Measurements from ENCODE around the gene PDK2.

PDK2 gene

GRCh38 chr17:50052241-50052796 is 42.8 kb upstream of the PDK2 start:
- no peak for DNase-seq
- in situ Hi-C loops (cut with HindIII; ENCODE audit: low pct_ligation_motif_present, low sequenced_read_pairs) = no loop called here
- H3K27ac ChIP-seq = no peak overlapping the region

GRCh38 chr17:50052822-50053653 is 42.1 kb upstream of the PDK2 start:
- DNase-seq = no peak
- TF ChIP-seq CTCF (IDR thresholded peaks at IDR 0.05; ENCODE audit: low read depth, low read length, missing control alignments) = no peak
- H3K4me3 ChIP-seq (ENCODE audit: low read depth, low read length) = no peak overlapping the region
- peaks cover 3% of the 10 kb centered on the region for H3K36me3 ChIP-seq (replicated peaks)
- in situ Hi-C loops (cut with HindIII; ENCODE audit: low pct_ligation_motif_present, low sequenced_read_pairs) = no loop called here
- H3K27ac ChIP-seq = peak overlapping the region; percentile 46
- no peaks in the 10 kb centered on the region for H3K27me3 ChIP-seq (replicated peaks)

More at GRCh38 chr17:50052241-50052796, 42.8 kb upstream of the PDK2 start:
- H3K4me3 ChIP-seq (ENCODE audit: low read depth, low read length) = no peak overlapping the region
- no peaks in the 10 kb centered on the region for H3K36me3 ChIP-seq (replicated peaks)
- H3K27me3 ChIP-seq (replicated peaks) = no peaks in the 10 kb centered on the region
- no peak for TF ChIP-seq CTCF (IDR thresholded peaks at IDR 0.05; ENCODE audit: low read depth, low read length, missing control alignments)

- in situ Hi-C loops (cut with HindIII; ENCODE audit: low pct_ligation_motif_present, low sequenced_read_pairs) = no loop called here
- peaks cover 3% of the 10 kb centered on the region for H3K36me3 ChIP-seq (replicated peaks)
- no peak overlapping the region for H3K4me3 ChIP-seq (ENCODE audit: low read depth, low read length)
- H3K27me3 ChIP-seq (replicated peaks) = no peaks in the 10 kb centered on the region
- H3K27ac ChIP-seq = peak overlapping the region; percentile 46
- TF ChIP-seq CTCF (IDR thresholded peaks at IDR 0.05; ENCODE audit: low read depth, low read length, missing control alignments) = no peak
- DNase-seq = no peak
Observed at GRCh38 chr17:50053654-50053960, 41.5 kb upstream of the PDK2 start.

GRCh38 chr17:50055055-50055425 is 40.1 kb upstream of the PDK2 start:
- Histone ChIP-seq H3K4me3 (ENCODE audit: low read depth, low read length) (peak overlapping the region; percentile 86), H3K27me3 (replicated peaks) (no peaks in the 10 kb centered on the region), H3K27ac (peak overlapping the region; percentile 63), H3K36me3 (replicated peaks) (peaks cover 3% of the 10 kb centered on the region)
- in situ Hi-C loops (cut with HindIII; ENCODE audit: low pct_ligation_motif_present, low sequenced_read_pairs) = no loop called here
- DNase-seq = no peak
- no peak for TF ChIP-seq CTCF (IDR thresholded peaks at IDR 0.05; ENCODE audit: low read depth, low read length, missing control alignments)

- peak within 1 kb of the TSS; percentile 86 for H3K4me3 ChIP-seq (ENCODE audit: low read depth, low read length)
- peaks cover 3% of the 10 kb centered on the region for H3K36me3 ChIP-seq (replicated peaks)
- in situ Hi-C loops (cut with HindIII; ENCODE audit: low pct_ligation_motif_present, low sequenced_read_pairs) = no loop called here
- H3K27ac ChIP-seq = peak within 1 kb of the TSS; percentile 63
- peak; percentile 3 for TF ChIP-seq CTCF (IDR thresholded peaks at IDR 0.05; ENCODE audit: low read depth, low read length, missing control alignments)
- DNase-seq = peak; percentile 78
- no peaks in the 10 kb centered on the region for H3K27me3 ChIP-seq (replicated peaks)
Observed at GRCh38 chr17:50055426-50056216, 39.5 kb upstream of the PDK2 start, which contains the start of gene ITGA3. Gene ITGA3, plus strand, starts transcription at chr17:50056110. Its CDS starts 330 bp downstream, at chr17:50056440.
